Measurements from ENCODE around the gene SULF2. TPM values are rescaled to one million over a fixed set of nuclear protein-coding genes. Genes with fewer than 3 reads are reported as not detected.

SULF2 gene
- total and polyA plus RNA-seq, 2 of the 13 experiments (the other 11 are each of a cell fraction or from before 2014, with no cell fraction given): 7.2 to 50.9 TPM

- BruUV-seq (replicated peaks): no TSS peak
- H3K27me3 ChIP-seq (ENCODE audit: control insufficient read depth in 1 of 2, insufficient read depth in 2 of 2, low read length in 2 of 2): no peaks in the 10 kb centered on the region
- no peaks in the 10 kb centered on the region for H3K9me3 ChIP-seq (ENCODE audit: low read length)
- H3K4me3 ChIP-seq (replicated peaks in 1 of 3; ENCODE audit: insufficient read depth in 1 of 3, low read depth in 2 of 3, low read length in 3 of 3): no peak overlapping the region
- no peak overlapping the region for H3K9ac ChIP-seq (ENCODE audit: insufficient read depth, low read depth, low read length)
- H4K20me1 ChIP-seq (ENCODE audit: insufficient read depth, low read length): no peaks in the 10 kb centered on the region
- WGBS (ENCODE audit: low lambda C conversion rate): 81% methylated on average over 7 of the region's 7 CpGs
- ChIA-PET CTCF (ENCODE audit: low intra/inter-chr PET ratio, low total read pairs) (no interaction called here), POLR2A (no interaction called here)
- FAIRE-seq (no peak), ATAC-seq (no peak), DNase-seq (ENCODE audit: low spot score) (no peak)
- intact Hi-C loops (cut with micrococcal nuclease; ENCODE audit: unreplicated experiment) (no loop called here), in situ Hi-C loops (cut with HindIII; ENCODE audit: extremely low pct_ligation_motif_present, low pct_unique_long_range_greater_than_20kb) (no loop called here)
- H3K36me3 ChIP-seq (replicated peaks in 1 of 2; ENCODE audit: control insufficient read depth in 1 of 2, insufficient read depth in 2 of 2, low read length in 2 of 2): no peaks in the 10 kb centered on the region
- H3K4me1 ChIP-seq (ENCODE audit: insufficient read depth, low read length): peaks cover 17% of the 10 kb centered on the region
- no peak overlapping the region for H3K27ac ChIP-seq (ENCODE audit: extremely low read length, insufficient read depth, low read length)
- H2AFZ ChIP-seq (ENCODE audit: low read length): no peak overlapping the region
- H3K79me2 ChIP-seq (ENCODE audit: insufficient read depth, low read length): no peaks in the 10 kb centered on the region
- no peak overlapping the region for H3K4me2 ChIP-seq (ENCODE audit: low read depth, low read length)
- no peak for TF ChIP-seq ZNF224 (CRISPR knock-in tag; IDR thresholded peaks at IDR 0.05)
- TF ChIP-seq ZNF20 (CRISPR knock-in tag; IDR thresholded peaks at IDR 0.05): no peak
- TF ChIP-seq, protein P1, sequence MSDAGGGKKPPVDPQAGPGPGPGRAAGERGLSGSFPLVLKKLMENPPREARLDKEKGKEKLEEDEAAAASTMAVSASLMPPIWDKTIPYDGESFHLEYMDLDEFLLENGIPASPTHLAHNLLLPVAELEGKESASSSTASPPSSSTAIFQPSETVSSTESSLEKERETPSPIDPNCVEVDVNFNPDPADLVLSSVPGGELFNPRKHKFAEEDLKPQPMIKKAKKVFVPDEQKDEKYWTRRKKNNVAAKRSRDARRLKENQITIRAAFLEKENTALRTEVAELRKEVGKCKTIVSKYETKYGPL (CRISPR knock-in tag; IDR thresholded peaks at IDR 0.05): no peak
- no peak for TF ChIP-seq IRF1 (CRISPR knock-in tag; IDR thresholded peaks at IDR 0.05; ENCODE audit: low read depth)
- TF ChIP-seq, protein P2, sequence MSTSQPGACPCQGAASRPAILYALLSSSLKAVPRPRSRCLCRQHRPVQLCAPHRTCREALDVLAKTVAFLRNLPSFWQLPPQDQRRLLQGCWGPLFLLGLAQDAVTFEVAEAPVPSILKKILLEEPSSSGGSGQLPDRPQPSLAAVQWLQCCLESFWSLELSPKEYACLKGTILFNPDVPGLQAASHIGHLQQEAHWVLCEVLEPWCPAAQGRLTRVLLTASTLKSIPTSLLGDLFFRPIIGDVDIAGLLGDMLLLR (CRISPR knock-in tag; IDR thresholded peaks at IDR 0.05): no peak
- TF ChIP-seq ZNF883 (CRISPR knock-in tag; IDR thresholded peaks at IDR 0.05; ENCODE audit: not compliant biosample characterization): no peak
- TF ChIP-seq FOXA3 (CRISPR knock-in tag; IDR thresholded peaks at IDR 0.05): no peak
- no peak for TF ChIP-seq ZFP36L2 (CRISPR knock-in tag; IDR thresholded peaks at IDR 0.05)
- TF ChIP-seq, protein P3, sequence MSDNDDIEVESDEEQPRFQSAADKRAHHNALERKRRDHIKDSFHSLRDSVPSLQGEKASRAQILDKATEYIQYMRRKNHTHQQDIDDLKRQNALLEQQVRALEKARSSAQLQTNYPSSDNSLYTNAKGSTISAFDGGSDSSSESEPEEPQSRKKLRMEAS (IDR thresholded peaks at IDR 0.05): no peak
- TF ChIP-seq ZMAT3 (CRISPR knock-in tag; conservative IDR thresholded peaks at IDR 0.05): no peak
- TF ChIP-seq NR3C1 (CRISPR knock-in tag; IDR thresholded peaks at IDR 0.05): no peak
- TF ChIP-seq ZNF562 (CRISPR knock-in tag; IDR thresholded peaks at IDR 0.05; ENCODE audit: borderline replicate concordance): no peak
- no peak for TF ChIP-seq ZNF407 (CRISPR knock-in tag; IDR thresholded peaks at IDR 0.05; ENCODE audit: not compliant biosample characterization)
- TF ChIP-seq SETDB1 (CRISPR knock-in tag; IDR thresholded peaks at IDR 0.05; ENCODE audit: borderline replicate concordance): no peak
Measured at GRCh38 chr20:47720636-47721427, 64.4 kb downstream of the SULF2 start.

Data from HepG2 (cell line).